GM18868 (cell line): Measurements from ENCODE around the gene UBA6.
"Not testable (repeated sequence)": the region's sequence is repeated elsewhere in the genome, so short reads cannot be mapped to it uniquely, and the experiment has no call there.

Source experiments
- ATAC-seq: cut with Tn5 transposase; IDR thresholded peaks from one replicate; pipeline ENCODE4 v1.9.1; 2021; ENCODE audit warnings: mild to moderate bottlenecking, moderate library complexity; ENCODE audit not compliant: unreplicated experiment

Gene UBA6

DNA sequence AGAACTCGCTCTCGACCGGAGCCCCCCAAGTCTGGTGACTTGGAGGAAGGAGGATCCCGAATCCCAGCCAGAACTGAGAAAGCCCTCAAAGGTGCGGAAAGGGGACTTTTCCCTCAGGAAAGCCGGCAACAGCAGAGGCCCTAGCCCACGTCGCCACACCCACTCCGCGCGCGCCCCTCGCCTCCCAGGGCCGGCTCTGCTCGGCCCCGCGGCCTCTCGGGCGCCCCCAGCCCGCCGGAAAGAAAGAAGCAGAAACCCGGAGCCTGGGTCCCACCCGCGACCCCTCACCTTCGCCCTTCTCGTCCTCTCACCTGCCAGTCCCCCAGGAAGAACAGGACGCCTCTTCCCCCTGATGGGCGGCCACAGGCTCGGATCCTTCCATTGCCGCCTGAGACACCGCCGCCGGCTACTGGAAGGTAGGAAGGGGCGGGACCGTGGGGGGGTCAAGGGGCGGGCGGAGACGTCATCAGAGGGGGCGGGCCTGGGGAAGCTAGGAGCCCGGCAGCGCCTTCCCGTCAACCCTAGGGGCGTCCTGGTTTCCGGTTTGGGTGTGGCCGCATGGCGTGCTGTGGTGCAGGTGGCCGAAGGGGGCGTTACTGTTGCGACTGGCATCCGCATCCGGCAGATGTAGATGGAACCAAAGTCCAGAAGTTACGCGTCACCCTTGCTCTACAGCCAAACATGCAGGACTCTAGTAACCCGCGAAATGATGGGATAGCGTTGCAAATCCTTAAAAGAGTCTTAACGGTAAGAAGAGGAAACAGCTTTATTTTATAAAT, at the start of gene UBA6:
UBA6 (minus strand) TSS at position 418 of the 779 bp plus-strand sequence; CDS start at position 382, 36 bp downstream.
- ATAC-seq, result peak; percentile 97

DNA sequence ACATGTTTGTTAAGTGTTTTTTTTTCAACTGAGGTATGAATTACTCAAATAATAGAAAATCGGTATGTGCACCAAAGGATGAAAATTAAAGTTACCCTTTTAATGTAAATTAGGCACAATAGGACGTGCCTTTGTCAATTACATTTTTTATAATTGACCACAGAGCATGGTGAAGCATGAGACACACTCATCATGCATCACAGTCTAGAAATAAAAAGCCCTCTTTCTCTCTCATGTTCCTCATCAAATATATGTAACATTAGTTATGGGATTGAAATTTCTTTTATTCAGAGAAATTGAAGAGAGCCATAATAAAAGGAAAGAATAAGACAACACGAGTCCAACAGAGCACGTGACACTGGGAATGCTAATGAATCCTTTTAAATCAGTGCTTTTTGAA, 49.7 kb upstream of the UBA6 start:
- no peak for ATAC-seq

DNA sequence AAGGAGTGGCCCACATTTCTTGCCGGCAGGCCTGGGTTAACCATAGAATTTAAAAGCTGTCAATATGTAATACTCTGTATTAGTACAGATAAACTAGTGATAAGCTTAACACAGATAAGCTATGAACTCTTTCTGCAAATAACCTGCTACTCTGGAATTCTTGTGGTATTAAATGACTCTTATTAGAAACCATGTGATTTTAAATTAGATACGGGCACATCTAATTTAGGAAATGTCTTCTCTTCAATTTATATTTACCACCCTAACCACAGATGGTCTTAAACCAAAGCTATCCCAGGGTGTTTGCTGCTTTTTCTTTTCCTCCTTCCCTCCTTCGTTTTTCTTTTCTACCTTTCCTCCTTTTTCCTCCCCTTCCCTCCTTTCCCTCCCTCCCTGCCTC, 48.3 kb upstream of the UBA6 start:
- no peak for ATAC-seq

DNA sequence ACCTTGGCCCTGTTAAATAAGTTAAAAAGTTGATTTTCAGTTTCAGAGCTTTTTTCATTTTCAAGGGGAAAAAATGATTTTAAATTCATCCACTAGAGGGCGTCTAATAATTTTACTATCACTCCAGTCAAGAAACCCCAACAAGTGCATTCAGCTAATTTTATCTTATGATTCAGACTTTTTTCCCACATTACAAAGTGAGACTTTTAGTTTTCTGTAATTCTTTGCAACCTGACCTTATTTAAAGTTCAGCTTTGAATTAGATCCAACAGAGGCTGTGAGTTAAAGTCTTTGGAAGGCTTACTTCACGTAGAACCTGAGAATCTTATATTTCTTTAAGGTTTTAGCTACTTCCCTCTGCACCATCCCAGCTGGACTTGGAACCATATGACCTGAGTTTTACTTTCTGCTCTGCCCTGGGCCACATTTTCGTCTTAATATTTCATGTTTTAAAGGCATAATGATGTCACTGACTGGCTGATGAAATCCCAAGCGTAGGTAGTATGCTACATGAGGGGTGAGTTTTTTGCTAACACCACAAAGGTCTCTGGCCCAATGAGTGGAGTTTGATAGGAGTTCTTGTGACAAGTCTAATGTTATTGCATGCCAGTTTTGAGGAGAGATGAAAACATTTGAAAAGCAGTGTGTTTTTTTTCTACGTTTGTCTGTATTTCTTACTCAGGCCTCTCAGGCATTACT, 46.0 kb upstream of the UBA6 start:
- peak; percentile 70 for ATAC-seq

DNA sequence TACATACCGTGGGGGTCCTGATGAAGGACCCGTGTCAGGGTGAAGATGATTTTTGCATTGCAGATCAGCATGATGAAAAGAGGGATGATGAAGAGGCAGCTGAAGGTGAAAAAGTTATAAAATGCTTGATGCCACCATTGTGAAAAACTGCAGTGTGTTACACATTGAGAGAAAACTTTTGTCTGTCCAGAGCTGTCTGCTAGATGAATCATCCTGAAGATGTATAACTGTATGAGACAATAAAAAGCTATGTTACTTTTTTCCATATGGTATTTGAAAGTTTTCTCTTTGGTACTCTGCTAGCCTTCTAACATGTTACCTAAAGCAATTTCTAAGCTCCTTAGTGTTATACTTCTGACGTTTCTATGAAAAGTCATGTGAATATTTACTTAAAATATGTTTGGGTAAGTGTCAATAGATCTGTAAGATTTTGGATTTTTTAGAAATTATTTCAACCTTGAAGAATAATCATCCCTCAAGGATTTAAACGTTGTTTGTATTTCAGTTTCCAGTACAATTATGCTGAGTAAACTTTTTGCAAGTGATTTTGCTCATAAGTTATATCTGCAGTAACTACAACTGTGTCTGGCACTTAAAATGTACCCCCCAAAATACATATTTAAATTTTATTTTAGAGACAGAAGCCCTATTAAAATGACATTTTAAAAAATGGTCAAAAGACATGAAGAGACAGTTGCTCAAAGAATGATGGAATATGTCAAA, 43.8 kb upstream of the UBA6 start:
- no peak for ATAC-seq

DNA sequence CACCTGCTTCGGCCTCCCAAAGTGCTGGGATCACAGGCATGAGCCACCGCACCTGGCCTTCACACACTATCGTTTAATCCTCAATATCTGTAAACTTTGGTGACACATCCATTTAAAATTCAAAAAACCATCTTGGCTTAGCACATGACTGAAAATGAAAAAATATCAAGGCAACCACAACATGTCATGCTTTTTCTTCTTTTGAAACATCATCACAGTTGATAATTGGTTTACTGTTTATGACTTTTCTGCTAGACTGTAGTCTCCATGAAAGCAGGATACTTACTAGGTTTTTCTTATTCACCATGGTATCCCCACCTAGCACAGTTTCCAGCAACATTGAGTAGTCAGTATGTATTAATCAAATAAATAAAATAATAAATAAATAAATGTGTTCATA, 42.2 kb upstream of the UBA6 start:
- ATAC-seq, result no peak

DNA sequence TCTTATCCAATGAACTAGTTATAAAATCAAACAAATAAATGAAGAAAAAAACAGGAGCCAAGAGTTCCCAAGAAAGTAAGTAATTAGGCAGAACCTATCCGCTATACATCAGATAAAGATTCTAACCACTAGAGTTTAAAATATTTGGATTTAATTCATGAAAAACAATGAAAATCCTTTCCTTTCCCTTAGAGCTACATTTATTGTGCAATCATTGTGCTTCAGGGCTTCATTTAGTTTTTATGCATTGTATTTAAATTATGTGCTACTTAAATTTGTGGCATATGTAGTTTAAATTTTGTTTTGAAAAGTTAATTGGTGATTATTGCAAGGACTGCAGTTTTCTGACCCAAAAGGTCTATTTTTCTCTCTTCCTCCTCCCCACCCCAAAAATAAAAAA, 35.3 kb upstream of the UBA6 start:
- no peak for ATAC-seq

DNA sequence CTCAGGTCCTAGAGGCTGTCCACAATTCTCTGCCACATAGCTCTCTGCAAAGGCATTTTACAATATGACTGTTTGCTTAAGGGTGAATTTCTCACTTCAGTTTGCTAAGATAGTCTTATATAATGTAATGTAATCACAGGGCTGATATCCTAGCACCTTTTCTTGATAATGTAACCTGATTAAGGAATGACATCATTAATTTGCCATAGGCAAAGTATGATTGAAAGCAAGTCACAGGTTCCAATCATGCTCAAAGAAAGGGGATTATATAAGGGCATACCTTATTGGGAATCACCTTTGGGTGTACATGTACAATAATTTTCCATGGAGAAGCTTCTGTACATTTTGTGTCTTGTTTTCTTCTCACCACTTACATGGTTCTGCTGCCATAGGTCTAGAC, 34.4 kb upstream of the UBA6 start:
- ATAC-seq, result no peak

DNA sequence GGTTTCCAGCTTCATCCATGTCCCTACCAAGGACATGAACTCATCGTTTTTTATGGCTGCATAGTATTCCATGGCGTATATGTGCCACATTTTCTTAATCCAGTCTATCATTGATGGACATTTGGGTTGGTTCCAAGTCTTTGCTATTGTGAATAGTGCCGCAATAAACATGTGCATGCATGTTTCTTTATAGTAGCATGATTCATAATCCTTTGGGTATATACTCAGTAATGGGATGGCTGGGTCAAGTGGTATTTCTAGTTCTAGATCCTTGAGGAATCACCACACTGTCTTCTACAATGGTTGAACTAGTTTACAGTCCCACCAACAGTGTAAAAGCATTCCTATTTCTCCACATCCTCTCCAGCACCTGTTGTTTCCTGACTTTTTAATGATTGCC, 29.6 kb upstream of the UBA6 start:
- not testable (repeated sequence) for ATAC-seq

DNA sequence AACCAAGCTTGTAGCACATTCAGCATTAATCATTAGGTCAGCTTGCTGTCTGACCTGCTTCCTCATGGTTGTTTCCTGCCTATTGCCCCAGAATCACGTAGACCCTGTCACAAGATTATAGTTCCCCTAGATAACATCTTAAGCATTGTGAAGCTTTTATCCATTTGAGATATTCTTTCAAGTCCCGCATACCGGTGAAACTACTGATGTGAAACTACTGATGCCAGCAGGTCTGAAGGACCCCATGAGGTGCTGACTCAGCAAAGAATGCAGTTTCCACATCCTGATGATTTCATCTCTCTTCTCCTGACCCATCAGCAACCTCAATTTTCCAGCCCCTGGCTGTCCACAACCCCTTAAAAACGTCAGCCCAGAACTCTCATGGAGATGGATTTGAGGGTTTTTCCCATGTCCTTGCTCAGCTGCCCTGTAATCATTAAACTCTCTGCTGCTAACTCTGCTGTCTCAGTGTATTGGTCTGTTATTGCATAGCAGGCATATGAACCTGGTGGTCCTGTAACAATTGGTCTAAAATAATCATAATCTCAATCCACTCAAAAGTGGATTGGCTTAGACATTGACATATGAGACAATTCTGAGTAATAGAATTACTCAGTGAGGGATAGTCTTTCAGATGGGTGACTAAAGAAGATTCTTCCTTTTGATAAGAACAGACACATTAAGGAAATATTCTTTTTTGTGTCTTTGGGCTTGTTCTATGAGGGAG, 26.3 kb upstream of the UBA6 start:
- no peak for ATAC-seq

DNA sequence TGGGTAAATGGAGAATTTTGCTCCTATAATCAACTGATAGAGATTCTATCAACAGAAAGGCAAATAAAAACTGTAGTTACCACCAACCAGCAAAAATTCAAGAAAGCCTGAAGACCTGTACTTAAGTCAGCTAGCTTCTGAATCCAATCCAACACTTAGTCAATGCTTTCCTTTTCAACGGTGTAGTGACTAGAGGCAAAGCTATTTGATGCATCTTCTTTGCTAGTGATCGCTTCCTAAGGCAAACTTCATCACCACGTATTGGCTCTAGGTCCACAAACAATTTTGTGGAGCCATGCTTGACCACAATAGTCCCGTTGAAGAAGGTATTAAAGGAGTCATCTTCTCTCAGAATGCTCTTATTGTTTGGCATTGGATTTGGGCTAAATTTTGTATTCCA, 25.0 kb upstream of the UBA6 start:
- no peak for ATAC-seq

DNA sequence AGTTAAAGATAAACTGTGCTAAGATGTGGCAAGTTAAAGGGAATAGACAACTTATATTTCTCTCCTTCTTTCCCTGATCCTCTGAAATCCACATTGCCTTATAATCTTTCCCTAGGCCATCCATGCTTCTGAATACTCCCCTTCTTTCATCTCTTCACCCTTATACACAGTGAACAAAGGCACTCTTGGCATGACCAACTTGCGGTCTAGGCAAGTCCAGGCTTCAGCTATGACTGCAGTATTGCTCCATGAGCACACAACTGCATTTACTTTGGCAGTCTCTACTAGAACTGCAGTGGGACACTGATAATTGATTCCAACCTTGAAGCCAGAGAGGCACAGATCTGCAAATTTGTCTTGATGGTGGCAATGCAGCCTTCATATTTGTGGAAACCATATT, 24.2 kb upstream of the UBA6 start:
- no peak for ATAC-seq

DNA sequence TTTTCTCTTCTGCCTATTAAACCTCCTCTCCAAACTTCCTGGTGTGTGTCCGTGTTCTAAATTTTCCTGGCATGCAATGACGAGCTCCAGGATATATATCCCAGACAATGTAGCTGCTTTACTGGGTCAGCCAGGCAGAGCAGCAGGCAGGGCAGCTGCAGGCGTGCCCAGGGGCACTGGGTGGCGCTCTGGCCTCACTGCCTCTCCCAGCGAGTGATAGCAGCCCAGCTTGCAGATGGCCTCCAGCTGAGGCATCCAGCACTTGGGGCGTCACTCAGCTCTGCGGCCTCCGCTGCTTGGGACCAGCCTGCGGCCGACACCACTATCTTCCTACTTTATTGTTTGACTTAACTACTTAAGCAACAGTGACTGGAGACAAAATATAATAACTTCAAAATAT, 23.0 kb upstream of the UBA6 start:
- ATAC-seq, result no peak

DNA sequence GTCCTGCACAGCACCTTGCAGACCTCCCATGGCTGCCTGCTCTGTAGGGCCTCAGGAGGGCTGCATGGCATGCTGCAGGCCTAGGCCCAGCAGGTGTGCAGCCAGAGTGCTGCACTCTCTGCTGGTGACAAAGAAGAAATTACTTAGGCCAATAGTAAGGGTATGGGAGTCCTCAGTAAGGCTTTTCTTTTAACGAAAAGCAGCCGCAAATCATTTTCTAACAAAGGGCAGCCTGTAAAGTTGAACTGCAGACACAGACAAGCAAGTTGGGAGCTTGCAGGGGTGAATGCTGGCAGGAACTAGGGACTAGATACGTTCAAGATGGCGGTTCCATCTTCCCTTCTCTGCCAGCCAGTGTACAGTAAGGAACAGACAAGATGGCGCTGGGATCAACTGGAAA, 22.4 kb upstream of the UBA6 start:
- no peak for ATAC-seq

DNA sequence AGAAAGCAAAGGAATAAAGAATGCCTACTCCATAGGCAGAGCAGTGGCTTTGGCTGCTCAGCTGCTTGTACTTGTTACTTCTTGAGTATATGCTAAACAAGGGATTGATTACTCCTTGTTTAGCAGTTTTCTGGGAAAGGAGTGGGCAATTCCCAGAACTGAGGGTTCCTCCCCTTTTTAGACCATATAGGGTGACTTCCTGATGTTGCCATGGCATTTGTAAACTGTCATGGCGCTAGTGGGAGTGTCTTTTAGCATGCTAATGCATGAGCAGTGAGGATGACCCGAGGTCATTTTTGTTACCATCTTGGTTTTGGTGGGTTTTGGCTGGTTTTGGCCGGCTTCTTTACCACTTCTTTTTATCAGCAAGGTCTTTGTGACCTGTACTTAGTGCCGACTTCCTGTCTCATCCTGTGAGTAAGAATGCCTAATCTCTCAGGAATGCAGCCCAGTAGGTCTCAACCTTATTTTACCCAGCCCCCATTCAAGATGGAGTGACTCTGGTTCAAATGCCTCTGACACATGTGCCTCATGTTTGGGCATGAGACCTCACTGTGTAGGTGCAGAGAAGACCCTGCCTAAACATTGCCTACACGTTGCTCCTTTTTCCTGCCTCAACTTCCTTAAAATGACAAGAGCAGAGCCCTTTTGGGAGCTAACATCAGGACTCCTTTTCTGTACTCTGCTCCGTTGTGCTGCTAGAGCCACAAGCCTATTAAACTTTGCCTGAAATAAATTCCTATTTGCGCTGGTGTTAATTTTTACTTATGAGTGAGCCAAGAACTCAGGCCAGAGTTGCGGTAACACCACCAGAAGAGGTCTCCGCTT, 21.0 kb upstream of the UBA6 start:
- no peak for ATAC-seq

DNA sequence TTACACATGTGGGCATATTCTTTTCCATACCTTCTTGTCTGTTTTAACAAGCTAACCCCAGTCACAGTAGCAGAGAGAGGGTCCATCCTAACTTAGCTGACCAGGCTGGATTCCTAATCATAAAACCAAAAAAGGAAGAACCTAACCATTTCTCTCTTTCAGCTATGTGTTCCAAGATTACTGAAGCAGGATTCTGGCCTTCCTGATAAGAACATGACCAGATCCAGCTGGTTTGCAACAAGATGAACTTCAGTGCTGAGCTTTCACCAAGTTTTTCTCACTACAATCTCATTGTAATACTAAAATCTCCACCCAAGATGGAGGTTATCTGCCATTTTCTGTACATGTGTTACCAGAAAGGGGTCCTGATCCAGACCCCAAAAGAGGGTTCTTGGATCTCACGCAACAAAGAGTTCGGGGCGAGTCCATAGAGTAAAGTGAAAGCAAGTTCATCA, 20.4 kb upstream of the UBA6 start:
- ATAC-seq, result no peak

DNA sequence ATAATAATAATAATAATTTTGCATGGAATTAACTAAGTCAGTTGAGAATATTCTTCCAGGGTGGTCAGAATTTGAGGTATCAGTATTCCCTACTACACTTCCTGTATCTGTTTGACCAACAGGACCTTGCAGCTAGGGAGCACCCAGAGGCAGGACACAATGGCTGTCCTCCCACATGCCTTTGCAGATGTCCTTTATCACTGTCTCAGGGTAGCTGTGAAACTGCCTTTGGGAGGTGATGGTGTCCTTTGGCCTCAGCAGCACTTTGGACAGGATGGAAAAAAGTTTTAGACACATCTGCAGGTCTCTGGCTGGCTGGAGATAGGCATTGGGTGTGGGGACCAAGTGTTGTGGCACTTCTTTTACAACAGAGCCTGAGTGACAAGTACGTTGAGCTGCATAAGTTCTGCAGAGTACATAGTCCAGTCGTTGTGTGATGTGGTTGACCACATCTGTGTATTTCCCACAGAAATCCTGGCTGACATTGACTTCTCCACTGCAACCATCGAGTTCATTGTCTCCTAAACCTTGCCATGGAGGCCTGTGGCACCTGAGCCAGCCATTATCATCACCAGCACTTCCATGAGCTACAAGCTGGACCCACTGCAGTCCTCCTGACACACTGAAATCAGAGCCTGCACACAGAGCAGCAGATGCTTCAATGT, 19.1 kb upstream of the UBA6 start:
- no peak for ATAC-seq

DNA sequence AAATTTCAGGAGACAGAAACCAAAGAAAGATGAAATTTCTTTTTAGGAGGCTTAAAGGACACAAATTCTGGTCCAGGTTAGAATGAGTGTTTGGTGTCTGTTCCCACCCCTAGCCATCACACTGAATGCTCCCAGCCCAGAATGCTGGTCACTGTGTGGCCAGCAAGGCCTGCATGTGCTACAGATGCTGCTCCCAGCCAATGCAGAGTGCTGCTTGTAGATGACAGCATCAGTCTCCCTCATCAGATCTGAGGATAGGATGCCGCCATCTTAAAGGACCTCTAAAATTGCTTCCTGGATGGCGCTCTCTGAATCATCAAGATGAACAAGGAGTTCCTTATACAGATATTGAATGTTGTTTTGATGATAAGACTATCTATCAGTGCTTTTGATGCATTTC, 17.9 kb upstream of the UBA6 start:
- ATAC-seq, result no peak

DNA sequence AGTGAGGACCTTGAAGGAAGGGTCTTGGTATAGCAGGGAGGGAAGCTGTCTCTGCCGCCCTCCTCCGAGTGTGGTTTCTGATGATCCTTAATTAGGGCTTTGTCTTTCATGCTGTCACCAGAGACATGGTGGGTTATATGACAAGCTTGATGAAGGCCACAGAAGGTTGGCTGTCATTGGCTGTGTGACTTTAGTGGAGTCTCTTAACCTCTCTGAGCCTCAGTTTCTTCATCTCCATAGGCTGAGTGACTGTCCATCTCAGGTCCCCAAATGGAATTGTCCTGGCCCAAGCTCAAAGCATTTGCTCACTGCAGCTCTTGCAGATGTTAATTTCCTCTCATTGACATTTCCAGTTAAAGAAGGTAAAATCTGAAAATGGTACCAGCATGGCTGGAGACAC, 16.6 kb upstream of the UBA6 start:
- ATAC-seq, result no peak

DNA sequence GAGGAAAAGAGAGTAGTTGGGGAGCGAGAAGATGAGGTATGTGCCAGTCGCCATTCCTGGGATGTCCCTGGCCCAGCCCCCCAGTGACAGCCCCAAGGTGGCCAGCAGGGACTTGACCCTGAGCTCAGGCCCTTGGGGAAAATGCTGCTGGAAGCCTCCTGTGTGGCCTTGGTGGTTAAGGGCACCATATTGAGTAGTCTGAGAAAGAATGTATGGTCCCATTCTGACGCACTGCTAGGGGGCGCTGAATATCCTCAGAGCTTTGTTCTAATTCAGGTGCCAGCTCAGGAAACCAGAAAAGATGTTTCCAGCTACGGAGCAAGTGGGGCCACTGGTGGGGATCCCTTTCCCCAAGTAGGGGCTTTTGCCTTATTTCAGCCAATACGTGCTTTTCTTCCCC, 14.0 kb upstream of the UBA6 start:
- no peak for ATAC-seq
